Endothelial cell of umbilical vein (primary cell): ENCODE data around the gene FAM98B. TPM values are rescaled to one million over a fixed set of nuclear protein-coding genes. Genes with fewer than 3 reads are reported as not detected.

Source experiments
- BruUV-seq: library from RNA; stranded (reverse); fragments of 400-500 nt; replicated peaks from 2 replicates; lab custom pipeline; 2021; lab: Mats Ljungman, UMichigan
- CTCF ChIA-PET: fragments of 300-600, 350-600 bp; sonication (Branson Sonifier 250); formaldehyde crosslinking; loops from one replicate; lab custom pipeline; 2021; ENCODE audit warnings: antibody characterized with exemption, inconsistent platforms; lab: Charles Lee
- POLR2A ChIA-PET: fragments of 300-600, 350-600 bp; sonication (Branson Sonifier 250); formaldehyde crosslinking; loops from one replicate; lab custom pipeline; 2021; ENCODE audit warnings: antibody characterized with exemption, inconsistent platforms; lab: Charles Lee
- DNase-seq: peaks from one replicate; pipeline ENCODE4 v3.0.0-alpha.2; 2011; ENCODE audit warnings: low read depth, low spot score
- FAIRE-seq: peaks from 2 replicates; lab custom pipeline; 2011; peaks lifted over from hg19 to GRCh38; lab: Jason Lieb, UNC
- H2AFZ ChIP-seq: 2 replicates; pipeline ENCODE4 v1.6.0; 2012; ENCODE audit warnings: low read depth, low read length, control low read depth, inconsistent platforms
- H3K27ac ChIP-seq: 2 replicates; pipeline ENCODE4 v1.5.1; 2011; ENCODE audit warnings: low read depth, mild to moderate bottlenecking, control low read depth, low read length, moderate library complexity; ENCODE audit not compliant: insufficient read depth
- H3K27me3 ChIP-seq, 2 experiments: 2 replicates each; pipeline versions ENCODE4 v1.6.0 to v1.6.1; 2011; ENCODE audit warnings: low read length in 2 of 2, mixed read lengths in 1 of 2; ENCODE audit not compliant: control insufficient read depth in 2 of 2, insufficient read depth in 2 of 2
- H3K36me3 ChIP-seq, 2 experiments: 2 replicates in 1 of 2; 3 replicates in 1 of 2; pipeline ENCODE4 v1.5.1; 2011; ENCODE audit warnings: low read length in 2 of 2, mild to moderate bottlenecking in 1 of 2, moderate library complexity in 1 of 2; ENCODE audit not compliant: control insufficient read depth in 2 of 2, insufficient read depth in 2 of 2; ENCODE audit errors: extremely low read depth in 1 of 2
- H3K4me1 ChIP-seq: 3 replicates; pipeline ENCODE4 v1.5.1; 2011; ENCODE audit warnings: mild to moderate bottlenecking, low read length; ENCODE audit not compliant: control insufficient read depth, insufficient read depth; ENCODE audit errors: extremely low read depth
- H3K4me2 ChIP-seq: 2 replicates; pipeline ENCODE4 v1.6.1; 2011; ENCODE audit warnings: low read length, control low read depth, mixed read lengths; ENCODE audit not compliant: insufficient read depth
- H3K4me3 ChIP-seq, 3 experiments: fragments of 200-600 bp in 1 of 3; sonication (generic), shearing (Covaris generic) in 1 of 3; replicated peaks in 1 of 3; 2 replicates each; pipeline ENCODE4 v1.5.1; 2011 to 2016; ENCODE audit warnings: control low read depth in 3 of 3, low read length in 3 of 3, mild to moderate bottlenecking in 2 of 3, inconsistent platforms in 1 of 3, low read depth in 1 of 3, moderate library complexity in 1 of 3; ENCODE audit not compliant: insufficient read depth in 1 of 3
- H3K79me2 ChIP-seq: 2 replicates; pipeline ENCODE4 v1.6.0; 2012; ENCODE audit warnings: low read length, inconsistent platforms; ENCODE audit not compliant: control insufficient read depth, insufficient read depth
- H3K9ac ChIP-seq: replicated peaks from 2 replicates; pipeline ENCODE3; 2011; ENCODE audit warnings: low read length, control low read depth; ENCODE audit not compliant: insufficient read depth; ENCODE audit errors: extremely low read depth
- H3K9me1 ChIP-seq: replicated peaks from 3 replicates; pipeline ENCODE4 v1.6.0; 2011; ENCODE audit warnings: mild to moderate bottlenecking, low read length; ENCODE audit not compliant: control insufficient read depth, insufficient read depth; ENCODE audit errors: extremely low read depth
- H3K9me3 ChIP-seq: replicated peaks from 2 replicates; pipeline ENCODE4 v1.5.1; 2012; ENCODE audit warnings: low read length, inconsistent platforms; ENCODE audit not compliant: control insufficient read depth, insufficient read depth
- H4K20me1 ChIP-seq: replicated peaks from 2 replicates; pipeline ENCODE3; 2011; ENCODE audit warnings: mild to moderate bottlenecking, low read length; ENCODE audit not compliant: control insufficient read depth, insufficient read depth; ENCODE audit errors: extremely low read depth
- CTCF ChIP-seq, 2 donors: IDR thresholded peaks; 1 replicate in 1 of 2; 2 replicates in 1 of 2; pipeline ENCODE4 v1.5.1; 2011; ENCODE audit warnings: low read length in 2 of 2, mild to moderate bottlenecking in 2 of 2, moderate library complexity in 2 of 2, control low read depth in 1 of 2, inconsistent platforms in 1 of 2, low read depth in 1 of 2; ENCODE audit not compliant: insufficient read depth in 1 of 2; ENCODE audit errors: extremely low read depth in 1 of 2
- EZH2 ChIP-seq: IDR thresholded peaks from 2 replicates; pipeline ENCODE4 v1.6.1; 2012; ENCODE audit warnings: borderline replicate concordance, low read depth, mild to moderate bottlenecking, moderate library complexity, low read length, inconsistent platforms; ENCODE audit not compliant: severe bottlenecking
- FOS ChIP-seq: IDR thresholded peaks from 2 replicates; pipeline ENCODE4 v1.6.1; 2011; ENCODE audit warnings: mild to moderate bottlenecking, low read length, moderate library complexity, borderline replicate concordance; ENCODE audit not compliant: insufficient read depth
- GATA2 ChIP-seq: IDR thresholded peaks from 2 replicates; pipeline ENCODE4 v1.7.0; 2011; ENCODE audit warnings: low read depth, mild to moderate bottlenecking, moderate library complexity, mixed read lengths, low read length; ENCODE audit not compliant: insufficient read length, insufficient read depth
- JUN ChIP-seq: IDR thresholded peaks from 2 replicates; pipeline ENCODE4 v1.6.1; 2011; ENCODE audit warnings: borderline replicate concordance, low read depth; ENCODE audit not compliant: insufficient read length, insufficient read depth
- MAX ChIP-seq: IDR thresholded peaks from 2 replicates; pipeline ENCODE4 v1.6.1; 2011; ENCODE audit not compliant: insufficient read depth, insufficient read length
- MYC ChIP-seq: IDR thresholded peaks from one replicate; pipeline ENCODE4 v1.6.1; 2011; ENCODE audit warnings: mild to moderate bottlenecking, low read depth, low read length
- POLR2A ChIP-seq: IDR thresholded peaks from 2 replicates; pipeline ENCODE4 v1.6.1; 2012; ENCODE audit warnings: low read depth, mild to moderate bottlenecking, control low read depth, low read length
- POLR2AphosphoS5 ChIP-seq: IDR thresholded peaks from 2 replicates; pipeline ENCODE4 v1.6.1; 2012; ENCODE audit warnings: low read depth, mild to moderate bottlenecking, control low read depth, low read length, moderate library complexity; ENCODE audit not compliant: insufficient read depth
- dilution Hi-C: fragments of 300-500 bp; cut with MboI; formaldehyde crosslinking; loops from one replicate; pipeline ENCODE4 v1.15.0; 2019; ENCODE audit warnings: low sequenced_read_pairs; ENCODE audit not compliant: extremely low pct_ligation_motif_present
- intact Hi-C: fragments of 100-400 bp; cut with micrococcal nuclease; formaldehyde crosslinking; loops from one replicate; pipeline ENCODE4 v1.10.0; 2022
- polyA plus RNA-seq, 4 experiments: library from polyadenylated mRNA; depleted of rRNA in 3 of 4; stranded (reverse) in 3 of 4; unstranded in 1 of 4; fragments of >200 nt; gene quantifications; 2 replicates each; pipeline versions ENCODE4 v1.2.1 to v1.2.3, GENCODE V29; 2011 to 2012; ENCODE audit warnings: missing spikeins in 1 of 4
- total RNA-seq: library from RNA; stranded (reverse); gene quantifications from 2 replicates; pipeline ENCODE4 v1.2.3, GENCODE V29; 2021

Gene FAM98B
- total and polyA plus RNA-seq, 2 donors (not counting 3 experiments of a cell fraction or from before 2014, with no cell fraction given), result 4.2 to 22.3 TPM

GRCh38 chr15:38526158-38526557 lies 72.2 kb downstream of the FAM98B start:
- Histone ChIP-seq H3K4me2 (no peak overlapping the region), H3K36me3 (no peaks in the 10 kb centered on the region), H2AFZ (no peak overlapping the region), H3K79me2 (no peaks in the 10 kb centered on the region), H3K9me1 (no peaks in the 10 kb centered on the region), H3K27me3 (peaks cover under 1 to 6% of the 10 kb centered on the region in 2 experiments), H3K4me1 (no peaks in the 10 kb centered on the region), H4K20me1 (no peaks in the 10 kb centered on the region), H3K9me3 (no peaks in the 10 kb centered on the region), H3K9ac (no peak overlapping the region), H3K4me3 (no peak overlapping the region), H3K27ac (no peak overlapping the region)
- ChIA-PET CTCF (no interaction called here), POLR2A (no interaction called here)
- intact Hi-C loops, result no loop called here
- no peak for FAIRE-seq
- no TSS peak for BruUV-seq
- DNase-seq, result no peak
- dilution Hi-C loops, result no loop called here
- TF ChIP-seq MYC, result no peak
- no peak for TF ChIP-seq MAX
- TF ChIP-seq EZH2, result no peak
- TF ChIP-seq GATA2, result no peak
- TF ChIP-seq JUN, result no peak
- TF ChIP-seq FOS, result no peak
- no peak for TF ChIP-seq POLR2A
- no peak for TF ChIP-seq POLR2AphosphoS5
- no peak for TF ChIP-seq CTCF (IDR thresholded peaks at IDR 0.05; ENCODE audit: extremely low read depth in 1 of 2, insufficient read depth in 1 of 2, low read depth in 1 of 2, low read length in 2 of 2)
